HL-60 (cell line): Measurements from ENCODE around the gene RAP1GAP2.

ENCODE experiments used
- DNase-seq, 2 experiments: peaks; one replicate each; pipeline ENCODE4 v3.0.0-alpha.2; 2010 to 2020; ENCODE audit warnings: low read depth in 1 of 2, low spot score in 1 of 2
- H3K27ac ChIP-seq: fragments of 250-450 bp; sonication (Bioruptor Pico); replicated peaks from 2 replicates; pipeline ENCODE4 v1.5.1; 2020; ENCODE audit warnings: mild to moderate bottlenecking, moderate library complexity
- H3K27me3 ChIP-seq: fragments of 250-450 bp; sonication (Bioruptor Pico); 2 replicates; pipeline ENCODE4 v1.5.1; 2021; ENCODE audit warnings: mild to moderate bottlenecking, moderate library complexity; ENCODE audit not compliant: insufficient read depth, poor library complexity, severe bottlenecking
- H3K4me3 ChIP-seq: replicated peaks from 2 replicates; pipeline ENCODE4 v1.5.1; 2011; ENCODE audit warnings: mild to moderate bottlenecking, control low read depth, low read length; ENCODE audit not compliant: insufficient read depth
- CTCF ChIP-seq: IDR thresholded peaks from one replicate; pipeline ENCODE4 v1.5.1; 2011; ENCODE audit warnings: low read length, control low read depth, inconsistent platforms; ENCODE audit not compliant: insufficient read depth
- GABPA ChIP-seq: IDR thresholded peaks from 2 replicates; pipeline ENCODE4 v1.6.1; 2012; ENCODE audit warnings: low read depth
- POLR2AphosphoS5 ChIP-seq: IDR thresholded peaks from 2 replicates; pipeline ENCODE4 v1.6.1; 2012; ENCODE audit warnings: low read depth
- REST ChIP-seq: IDR thresholded peaks from 2 replicates; pipeline ENCODE4 v1.6.1; 2012; ENCODE audit warnings: low read depth; ENCODE audit not compliant: insufficient replicate concordance
- SPI1 ChIP-seq: IDR thresholded peaks from 2 replicates; pipeline ENCODE4 v1.6.1; 2012; ENCODE audit warnings: low read depth, mild to moderate bottlenecking, borderline replicate concordance

The RAP1GAP2 gene

GRCh38 chr17:2937331-2938003 is 141.2 kb downstream of the RAP1GAP2 start:
- no peak overlapping the region for H3K27ac ChIP-seq
- H3K27me3 ChIP-seq, result no peaks in the 10 kb centered on the region
- no peak for TF ChIP-seq CTCF
- no peak overlapping the region for H3K4me3 ChIP-seq
- DNase-seq, result no peak

GRCh38 chr17:2939714-2940351 is 143.6 kb downstream of the RAP1GAP2 start:
- no peak overlapping the region for H3K27ac ChIP-seq
- H3K27me3 ChIP-seq, result no peaks in the 10 kb centered on the region
- no peak for DNase-seq
- TF ChIP-seq CTCF (no peak), SPI1 (no peak)
- H3K4me3 ChIP-seq, result no peak overlapping the region

- Histone ChIP-seq H3K27ac (no peak overlapping the region), H3K4me3 (no peak overlapping the region), H3K27me3 (no peaks in the 10 kb centered on the region)
- TF ChIP-seq CTCF, result no peak
- no peak for TF ChIP-seq SPI1
- no peak for TF ChIP-seq REST
- no peak for TF ChIP-seq GABPA
- no peak for TF ChIP-seq POLR2AphosphoS5
- DNase-seq, result no peak
Measured at GRCh38 chr17:2940352-2940751, 144.1 kb downstream of the RAP1GAP2 start.

GRCh38 chr17:2943981-2944380 is 147.7 kb downstream of the RAP1GAP2 start:
- H3K27ac ChIP-seq, result peak overlapping the region; percentile 60
- DNase-seq, result peak; percentile 35 to 71
- H3K4me3 ChIP-seq, result no peak overlapping the region
- H3K27me3 ChIP-seq, result no peaks in the 10 kb centered on the region
- TF ChIP-seq SPI1 (no peak), CTCF (no peak), GABPA (no peak), REST (no peak)
